NCI-H2227 (cell line): Measurements from ENCODE around the gene ARHGAP40.
A peak's percentile ranks its signal among the peaks of the same experiment; 100 is the strongest.

Source experiments
- DNase-seq: peaks from one replicate; lab custom pipeline; 2025; ENCODE audit not compliant: unreplicated experiment; lab: John Stamatoyannopoulos, UW

Gene ARHGAP40

DNA sequence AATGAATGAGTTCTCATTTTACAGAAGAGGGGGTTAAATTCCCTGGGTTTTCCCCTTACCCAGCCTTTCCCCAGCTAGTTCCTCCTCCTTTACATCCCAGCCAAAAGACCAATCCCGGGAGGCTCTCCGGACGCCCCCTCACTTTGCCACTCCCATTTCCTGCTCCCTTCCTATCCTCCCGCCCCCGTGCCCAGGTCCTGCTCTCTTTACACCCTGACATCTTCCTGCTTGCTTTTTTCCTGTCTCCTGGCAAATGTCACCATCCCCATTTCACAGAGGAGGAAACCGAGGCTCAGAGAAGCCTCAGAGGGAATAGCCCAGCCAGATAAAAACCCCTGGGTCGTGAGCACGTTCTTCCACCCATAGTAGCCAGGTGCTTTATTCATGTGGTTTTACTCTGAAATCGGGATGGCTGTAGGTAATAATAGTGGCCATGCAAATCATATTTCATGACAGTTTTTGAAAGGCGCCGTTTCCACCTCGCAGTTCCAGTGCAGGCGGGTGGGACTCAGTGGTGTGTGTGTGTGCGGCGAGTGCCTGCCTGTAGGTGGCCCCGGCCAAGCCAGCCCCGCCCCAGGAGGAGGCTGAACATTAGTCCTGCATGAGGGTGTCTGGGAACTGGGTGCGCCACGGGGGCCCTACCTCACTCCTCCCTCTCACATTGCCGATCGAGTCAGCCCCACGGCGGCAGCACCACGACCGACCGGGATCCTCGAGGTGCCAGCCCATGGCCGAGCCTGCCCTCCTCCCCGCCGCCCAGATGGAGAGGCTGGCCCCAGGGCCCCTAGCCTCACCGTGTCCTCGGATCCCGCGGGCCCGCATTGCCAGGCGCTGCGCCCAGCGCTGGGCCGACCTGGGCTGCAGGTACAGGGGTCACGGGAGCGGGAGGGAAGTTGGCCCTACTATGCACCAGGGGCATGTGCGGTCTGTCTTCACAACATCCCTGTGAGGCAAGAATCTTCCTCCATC is at the start of gene ARHGAP40:
Gene ARHGAP40 (plus strand): TSS at position 594 of the 969 bp plus-strand sequence.
- DNase-seq = no peak

DNA sequence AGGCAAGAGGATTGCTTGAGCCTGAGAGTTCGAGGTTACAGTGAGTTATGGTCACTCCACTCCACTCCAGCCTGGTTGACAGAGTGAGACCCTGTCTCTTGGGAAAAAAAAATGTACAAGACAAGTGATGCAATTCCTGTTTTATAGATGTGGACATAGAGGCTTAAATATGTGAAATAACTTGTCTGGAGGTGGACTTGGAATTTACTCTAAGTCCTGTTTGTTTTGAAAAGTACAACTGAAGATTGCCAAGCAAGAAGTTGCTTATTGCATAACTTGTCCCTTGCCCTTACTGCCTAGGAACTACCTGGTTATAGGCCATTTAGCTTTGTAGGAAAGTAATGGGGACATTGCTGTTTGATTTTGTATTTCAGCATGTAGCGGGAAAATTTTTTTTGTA is 46.6 kb upstream of the ARHGAP40 start:
- DNase-seq = no peak

DNA sequence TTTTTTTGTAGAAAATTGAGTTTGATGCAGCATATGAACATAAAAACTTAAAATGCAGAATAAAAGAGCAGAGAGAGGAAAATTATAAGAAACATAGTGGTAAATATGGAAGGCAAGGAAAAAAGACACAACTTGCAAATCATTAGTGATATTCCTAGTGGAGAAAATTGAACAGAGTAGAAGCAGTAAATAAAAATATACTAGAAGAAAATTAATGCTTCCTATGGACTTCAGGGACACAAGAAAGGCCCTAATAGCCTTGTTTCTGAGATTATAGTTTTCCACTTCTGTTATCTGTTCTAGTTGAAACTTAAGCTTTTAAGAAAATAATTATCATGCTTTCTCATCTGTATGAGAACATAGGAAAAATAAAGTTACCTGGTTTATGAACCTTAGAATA is 46.2 kb upstream of the ARHGAP40 start:
- no peak for DNase-seq

DNA sequence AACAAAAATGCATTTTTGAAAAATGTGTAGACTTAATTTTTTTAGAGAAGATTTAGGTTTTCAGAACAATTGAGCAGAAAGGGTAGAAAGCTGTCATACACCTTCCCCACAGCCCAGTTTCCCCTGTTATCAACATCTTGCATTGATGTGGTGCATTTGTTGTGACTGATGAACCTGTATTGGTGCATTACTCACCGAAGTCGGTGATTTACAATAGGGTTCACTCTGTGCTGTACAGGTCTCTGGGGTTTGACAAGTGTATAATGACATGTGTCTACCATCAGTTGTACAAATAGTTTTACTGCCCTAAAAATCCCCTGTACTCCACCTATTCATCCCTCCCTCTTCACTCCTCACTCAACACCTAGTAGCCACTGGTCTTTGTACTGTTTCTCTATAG is 44.4 kb upstream of the ARHGAP40 start:
- no peak for DNase-seq

DNA sequence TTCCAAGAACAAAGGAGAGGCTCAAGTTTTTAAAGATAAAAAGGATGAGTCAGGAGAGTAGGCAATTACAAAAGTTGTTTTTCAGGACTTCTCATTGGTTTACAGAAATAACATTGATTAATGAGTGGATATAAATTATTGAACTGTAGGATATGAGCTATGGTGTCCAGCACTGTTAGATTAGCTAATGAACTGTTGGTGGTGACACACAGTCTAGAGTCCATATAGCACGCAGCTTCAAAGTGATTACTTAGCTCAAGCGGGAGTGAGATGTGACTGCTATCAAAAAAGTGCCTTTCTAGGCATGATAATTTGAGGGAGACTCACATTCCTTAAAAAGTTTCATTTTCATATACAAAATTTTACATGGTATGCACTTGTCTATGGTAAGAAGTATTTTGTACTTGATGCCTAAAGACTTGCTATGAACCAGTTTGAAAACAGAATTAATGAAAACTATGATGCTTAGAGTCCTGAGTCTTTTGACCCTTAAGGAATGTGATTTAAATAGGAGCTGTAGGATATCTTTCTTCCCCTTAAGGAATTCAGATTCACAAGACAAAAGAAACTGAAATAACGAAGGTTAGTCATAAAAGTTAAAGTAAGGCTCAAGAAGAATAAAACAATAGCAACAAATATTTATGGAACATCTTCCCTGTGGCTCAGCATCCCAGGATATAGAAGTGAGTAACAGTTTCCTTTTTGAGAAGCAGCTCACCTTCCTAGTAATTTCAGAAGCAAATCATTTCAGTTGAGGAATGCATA is 42.8 kb upstream of the ARHGAP40 start:
- DNase-seq = no peak

DNA sequence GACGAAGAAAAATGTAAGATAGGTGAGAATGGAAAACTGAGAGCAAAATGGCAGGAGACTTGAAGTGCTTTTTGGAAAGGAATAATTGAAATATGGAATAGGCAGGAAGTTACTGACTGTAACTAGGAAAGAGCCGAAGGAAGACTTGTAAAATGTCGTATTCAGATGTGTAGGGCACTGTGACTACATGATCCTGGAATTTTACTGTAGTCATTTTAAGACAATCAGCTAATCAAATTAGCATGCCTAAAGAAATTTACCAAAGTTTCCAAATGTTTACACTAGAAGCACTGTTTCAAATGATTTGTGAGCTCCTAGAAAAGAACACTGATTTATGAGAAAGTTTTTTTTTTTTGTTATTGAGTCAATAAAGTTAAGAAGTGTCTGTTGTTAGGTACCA is 41.8 kb upstream of the ARHGAP40 start:
- no peak for DNase-seq

DNA sequence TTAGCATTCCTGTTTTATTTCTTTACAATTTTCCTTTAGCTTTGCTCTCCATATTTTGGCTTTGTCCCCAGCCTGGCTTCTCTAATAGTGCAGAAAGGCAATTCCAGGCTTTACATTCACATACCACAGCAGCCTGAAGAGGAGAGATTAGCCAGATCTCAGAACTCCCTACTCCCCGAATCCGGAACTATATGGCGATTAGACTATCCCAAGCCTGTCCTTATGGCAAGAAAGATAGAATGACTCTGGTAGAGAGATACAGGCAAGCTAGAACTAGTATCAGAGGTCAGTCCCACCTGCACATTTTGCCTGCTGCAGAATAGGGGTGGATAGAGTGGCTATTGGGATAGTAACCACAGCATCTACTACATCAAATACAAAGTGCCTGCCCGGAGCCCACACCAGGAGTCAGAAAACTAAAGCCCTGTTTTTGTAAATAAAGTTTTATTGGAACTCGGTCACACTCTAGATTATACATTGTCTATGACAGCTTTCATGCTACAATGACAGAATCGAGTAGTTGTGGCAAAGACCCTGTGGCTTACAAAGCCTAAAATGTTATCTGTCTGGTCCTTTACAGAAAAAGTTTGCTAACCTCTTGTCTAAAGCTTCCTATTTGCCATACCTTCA is 37.7 kb upstream of the ARHGAP40 start:
- no peak for DNase-seq

DNA sequence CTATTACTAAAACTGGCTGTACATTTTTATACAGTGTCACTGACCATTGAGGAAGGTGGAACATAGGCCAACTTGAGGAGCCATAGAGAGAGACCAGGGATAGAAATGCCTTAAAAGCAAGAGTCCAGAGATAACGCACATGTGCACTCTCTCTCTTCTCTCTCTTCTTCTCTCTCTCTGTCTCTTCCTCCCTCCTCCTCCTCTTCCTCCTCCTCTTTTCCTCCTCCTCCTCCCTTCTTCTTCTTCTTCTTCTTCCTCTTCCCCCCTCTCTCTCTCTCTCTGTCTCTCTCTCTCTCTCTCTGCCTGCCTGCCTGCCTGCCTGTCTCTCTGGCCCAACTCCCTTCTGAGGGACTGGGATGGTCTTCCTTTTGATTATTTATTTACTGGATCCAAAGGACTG is 36.9 kb upstream of the ARHGAP40 start:
- DNase-seq = no peak

DNA sequence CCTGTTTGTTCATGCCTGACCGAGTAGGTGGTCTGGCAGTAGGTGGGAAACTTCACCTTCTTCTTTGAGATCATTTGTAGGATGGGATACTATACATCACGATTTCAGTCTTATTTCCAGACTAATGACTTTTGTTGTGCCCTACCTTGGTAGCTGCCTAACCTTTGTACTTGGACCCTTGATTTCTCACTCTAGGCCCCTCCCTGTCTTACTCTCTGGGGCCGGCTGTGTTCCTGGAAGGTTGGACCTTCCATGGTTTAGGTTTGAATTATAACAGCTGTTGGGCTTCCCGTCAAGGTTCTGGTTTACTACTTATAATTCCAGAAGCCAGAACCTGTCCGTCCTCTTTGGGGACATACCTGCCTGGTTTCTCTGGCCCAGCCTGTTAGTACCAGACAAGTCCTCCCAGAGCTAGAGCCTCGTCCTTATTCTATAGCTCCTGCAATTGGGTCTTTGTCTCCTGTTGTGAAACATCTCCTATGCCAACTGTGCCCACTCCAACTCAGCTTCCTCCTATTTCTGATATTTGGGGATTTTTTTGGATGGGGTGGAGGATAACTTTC is 35.5 kb upstream of the ARHGAP40 start:
- no peak for DNase-seq

DNA sequence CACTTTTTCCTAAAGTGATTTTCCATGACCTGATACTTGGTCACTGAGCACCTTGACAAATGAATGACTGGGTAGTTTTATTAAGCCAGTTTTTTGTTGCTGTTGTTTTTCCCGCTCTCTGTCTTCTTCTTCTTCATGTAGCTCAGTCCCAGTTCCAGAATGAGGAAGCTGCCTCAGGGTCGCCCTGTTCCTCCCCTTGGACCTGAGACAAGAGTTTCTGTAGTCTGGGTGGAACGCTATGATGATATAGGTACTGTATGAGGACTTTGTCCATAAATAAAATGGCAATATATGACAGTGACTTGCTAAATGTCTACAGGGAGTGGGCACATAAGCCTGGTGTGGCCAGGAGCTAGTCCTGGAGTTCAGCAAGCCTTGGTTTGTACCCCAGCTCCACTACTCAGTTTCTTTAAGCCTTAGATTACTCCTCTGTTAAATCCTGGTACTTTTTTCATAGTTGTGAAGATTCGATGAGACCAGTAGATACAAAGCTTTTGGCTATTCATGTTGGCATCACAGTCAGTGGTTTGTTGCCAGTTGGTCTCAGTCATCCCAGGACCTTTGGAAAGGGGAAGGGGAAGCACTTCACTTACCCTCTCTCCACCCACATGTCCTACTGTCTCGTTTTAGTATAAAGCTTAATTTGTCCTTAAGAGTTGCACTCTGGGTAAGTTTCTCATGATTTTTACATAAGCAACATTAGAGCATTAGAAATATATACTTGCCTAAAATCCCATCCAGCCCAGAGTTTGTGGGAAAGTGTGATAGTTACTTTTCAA is 31.7 kb upstream of the ARHGAP40 start:
- no peak for DNase-seq

DNA sequence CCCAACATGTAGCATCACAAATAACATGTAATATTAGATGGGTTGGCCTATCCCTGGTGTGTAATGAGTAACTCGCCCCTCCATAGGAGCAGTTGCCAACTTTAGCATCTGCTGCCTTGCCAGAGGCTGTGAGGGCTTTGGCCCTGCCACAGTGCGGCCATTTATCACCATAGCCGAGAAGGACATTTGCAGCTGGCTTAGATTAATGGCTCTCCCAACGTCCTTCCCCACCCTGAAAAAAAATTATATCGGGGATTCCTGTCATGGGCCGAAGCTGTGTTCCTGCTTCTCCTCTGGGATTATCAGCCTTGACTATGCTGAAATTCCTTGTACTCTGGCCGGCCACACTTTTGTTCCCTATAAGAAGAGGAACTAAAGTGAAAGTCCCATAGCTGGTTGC is 28.2 kb upstream of the ARHGAP40 start:
- no peak for DNase-seq

DNA sequence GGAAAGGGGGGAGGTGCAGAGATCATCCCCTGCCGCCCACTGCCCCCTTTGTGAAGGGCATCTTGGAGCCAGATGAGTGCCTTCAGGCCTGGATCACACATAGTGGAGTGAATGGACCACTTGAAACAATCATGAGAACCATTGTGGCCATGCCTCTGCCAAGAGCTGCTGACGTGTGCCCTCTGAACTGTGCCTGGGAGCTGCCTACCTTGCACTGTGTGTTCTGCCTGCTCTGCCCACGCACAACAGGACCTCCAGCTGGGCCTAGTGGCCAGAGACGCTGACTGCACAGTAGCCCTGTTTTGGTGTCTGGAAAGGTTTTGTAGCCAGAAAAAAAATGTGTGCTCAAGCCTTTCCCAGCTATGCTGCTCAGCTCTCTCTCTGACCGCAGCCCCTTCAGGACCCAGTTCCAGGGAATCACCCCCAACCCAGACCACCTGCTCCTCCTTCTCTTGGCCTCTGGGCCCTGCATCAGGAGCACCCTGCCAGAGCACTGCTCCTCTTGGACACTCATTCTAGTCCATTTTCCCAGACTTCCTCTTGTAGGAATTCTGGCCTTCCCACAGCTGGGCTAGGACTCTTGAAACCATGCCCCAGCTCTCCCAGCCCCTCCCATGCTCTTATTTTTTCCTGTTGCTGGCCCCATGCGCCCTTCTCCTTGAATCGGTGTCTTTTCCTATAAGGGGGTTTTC is 22.2 kb upstream of the ARHGAP40 start:
- DNase-seq = peak; percentile 33

DNA sequence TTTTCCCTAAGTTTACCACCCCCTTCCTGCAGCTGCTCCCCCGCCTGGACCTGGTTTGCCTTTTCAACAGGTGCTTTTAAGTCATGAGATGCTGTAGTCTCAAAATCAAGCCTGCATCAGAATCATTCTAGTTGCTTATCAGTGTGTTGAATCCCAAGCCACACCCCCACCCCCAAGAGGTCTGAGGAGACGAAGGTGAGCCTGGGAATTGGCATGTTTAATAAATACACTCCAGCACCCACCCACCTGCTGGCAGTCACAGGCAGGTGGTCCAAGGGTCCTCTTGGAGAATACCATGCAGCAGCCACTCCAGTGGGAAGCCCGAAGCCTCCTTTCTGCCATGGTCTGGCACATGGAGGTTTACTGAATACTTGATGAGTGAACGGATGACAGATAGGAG is 21.7 kb upstream of the ARHGAP40 start:
- no peak for DNase-seq

DNA sequence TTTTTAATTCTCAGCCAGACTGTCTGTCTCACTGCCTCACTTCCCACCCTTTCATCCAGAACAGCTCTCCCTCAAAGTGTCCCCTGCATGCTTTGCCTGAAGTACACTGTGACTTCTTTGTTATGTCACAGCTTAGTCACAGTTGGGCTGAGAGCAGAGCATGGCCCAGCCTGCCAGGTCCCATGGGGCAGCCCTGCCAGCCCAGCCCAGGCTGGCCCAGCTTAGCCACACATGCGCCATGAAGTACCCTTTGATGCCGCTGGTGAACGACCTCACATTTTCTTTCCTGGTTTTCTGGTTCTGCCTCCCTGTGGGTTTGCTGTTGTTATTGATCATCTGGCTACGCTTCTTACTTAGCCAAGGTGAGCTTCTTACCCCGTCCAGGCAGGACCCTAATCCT is 20.6 kb upstream of the ARHGAP40 start, which contains the start of gene ADIG:
Gene ADIG (plus strand): TSS at position 185 of the 400 bp plus-strand sequence. CDS start 54 bp downstream, at position 239.
- no peak for DNase-seq

DNA sequence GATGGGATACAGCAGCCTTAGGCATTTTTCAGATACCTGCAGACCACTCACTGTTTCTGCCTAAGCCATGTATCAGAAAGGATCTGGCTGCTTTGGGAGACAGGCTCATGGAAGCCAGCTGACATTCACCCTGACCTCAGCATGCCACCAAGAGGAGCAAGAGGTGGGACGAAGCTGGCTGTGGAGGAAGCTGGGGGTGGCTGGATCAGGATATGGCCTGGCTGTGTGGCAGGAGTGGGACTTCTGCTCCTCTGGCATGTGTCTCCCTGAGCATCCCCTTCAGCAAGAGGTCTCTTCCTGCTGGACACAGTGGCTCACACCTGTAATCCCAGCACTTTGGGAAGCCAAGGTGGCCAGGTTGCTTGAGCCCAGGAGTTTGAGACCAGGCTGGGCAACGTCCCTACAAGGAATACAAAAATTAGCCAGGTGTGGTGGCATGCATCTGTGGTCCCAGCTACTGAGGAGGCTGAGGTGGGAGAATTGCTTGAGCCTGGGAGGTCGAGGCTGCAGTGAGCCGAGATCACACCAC is 19.7 kb upstream of the ARHGAP40 start:
- no peak for DNase-seq

DNA sequence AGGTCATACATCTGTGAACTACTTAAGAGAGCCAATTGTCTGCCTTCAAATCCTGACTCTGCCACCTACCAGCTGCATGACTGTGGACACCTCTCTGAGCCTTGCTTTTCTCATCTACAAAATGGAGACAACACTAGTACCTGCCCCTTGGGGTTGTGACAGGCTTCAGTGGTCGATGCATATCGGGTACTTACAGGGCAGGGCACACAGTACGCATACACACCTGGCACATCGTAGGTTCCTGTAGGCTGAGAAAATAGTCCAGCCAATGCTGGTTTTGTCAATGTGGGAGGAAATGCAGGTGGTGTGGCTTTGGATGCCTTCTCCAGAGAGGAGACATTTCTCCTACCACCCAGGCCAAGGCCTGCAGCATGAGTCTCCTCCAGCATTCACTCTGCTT is 18.3 kb upstream of the ARHGAP40 start:
- DNase-seq = no peak

DNA sequence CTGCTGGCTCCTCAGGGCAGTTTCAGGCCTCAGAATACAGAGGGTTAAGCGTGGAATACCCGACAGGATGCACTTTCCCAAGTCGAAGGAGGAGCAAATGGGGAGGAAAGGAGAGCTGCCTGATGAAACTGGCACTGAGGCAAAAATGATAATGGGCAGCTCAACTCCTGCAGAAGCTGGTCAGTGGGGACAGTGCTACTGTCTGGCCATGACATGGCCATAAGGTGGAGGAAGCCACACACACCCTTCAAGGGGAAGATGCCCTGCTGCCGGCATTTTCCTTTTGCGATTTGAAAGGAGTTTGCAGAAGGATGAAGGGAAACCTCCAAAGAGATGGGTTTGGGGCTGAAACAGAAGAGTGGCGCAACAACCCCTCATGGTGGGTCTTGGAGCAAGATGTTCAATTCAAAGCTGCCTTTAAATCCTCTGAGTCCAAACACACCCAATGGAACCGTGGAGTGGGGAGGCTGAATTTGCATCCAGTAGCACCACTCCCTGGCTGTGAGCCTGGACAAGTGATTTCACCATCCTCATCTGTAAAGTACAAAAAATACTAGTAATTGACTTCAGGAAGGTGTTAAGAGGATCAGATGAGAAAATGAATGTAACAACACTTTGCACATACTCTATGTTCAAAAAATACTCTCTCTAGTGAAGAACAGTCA is 17.4 kb upstream of the ARHGAP40 start:
- DNase-seq = no peak

DNA sequence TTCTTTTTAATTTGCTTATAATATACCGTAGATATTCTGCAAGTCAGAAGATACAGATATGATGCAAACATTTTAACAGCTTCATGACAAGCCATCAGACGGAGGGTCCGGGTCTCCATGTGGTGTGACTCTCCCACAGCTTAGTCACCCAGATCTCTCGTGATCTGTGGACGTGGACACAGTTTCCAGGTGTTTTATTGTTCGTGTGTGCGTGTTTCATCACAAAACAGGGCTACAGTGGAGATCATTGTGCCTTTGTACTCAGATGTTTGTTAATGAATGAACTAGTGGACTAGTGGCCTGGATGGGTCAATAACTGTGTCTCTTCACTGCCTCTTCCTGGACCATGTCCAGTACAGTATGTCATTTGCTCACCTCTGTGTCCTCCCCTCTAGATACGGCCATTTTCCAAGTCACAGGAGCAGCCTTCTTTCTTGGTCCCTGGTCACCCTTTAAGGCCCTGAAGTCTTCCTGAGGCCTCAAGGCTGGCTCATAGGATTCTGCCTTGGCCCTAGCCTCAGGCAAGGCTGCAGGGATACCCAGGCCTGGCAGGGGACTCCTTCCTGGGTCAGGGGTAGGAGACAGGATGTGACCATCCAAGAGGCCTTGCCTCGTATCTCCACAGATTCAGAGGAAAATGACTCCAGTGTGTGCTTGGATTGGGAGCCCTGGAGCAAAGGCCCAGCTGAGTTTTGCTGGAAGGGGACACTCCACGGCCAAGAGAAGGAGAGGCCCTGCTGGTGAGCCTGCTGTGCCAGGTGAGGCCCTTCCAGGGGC is 16.0 kb upstream of the ARHGAP40 start:
- DNase-seq = no peak
